HG02588 (cell line): Measurements from ENCODE around the gene HIPK2.

Experiments used
- ATAC-seq: cut with Tn5 transposase; IDR thresholded peaks from one replicate; pipeline ENCODE4 v1.9.1; 2021; ENCODE audit warnings: mild to moderate bottlenecking, moderate library complexity; ENCODE audit not compliant: unreplicated experiment

Gene HIPK2

DNA sequence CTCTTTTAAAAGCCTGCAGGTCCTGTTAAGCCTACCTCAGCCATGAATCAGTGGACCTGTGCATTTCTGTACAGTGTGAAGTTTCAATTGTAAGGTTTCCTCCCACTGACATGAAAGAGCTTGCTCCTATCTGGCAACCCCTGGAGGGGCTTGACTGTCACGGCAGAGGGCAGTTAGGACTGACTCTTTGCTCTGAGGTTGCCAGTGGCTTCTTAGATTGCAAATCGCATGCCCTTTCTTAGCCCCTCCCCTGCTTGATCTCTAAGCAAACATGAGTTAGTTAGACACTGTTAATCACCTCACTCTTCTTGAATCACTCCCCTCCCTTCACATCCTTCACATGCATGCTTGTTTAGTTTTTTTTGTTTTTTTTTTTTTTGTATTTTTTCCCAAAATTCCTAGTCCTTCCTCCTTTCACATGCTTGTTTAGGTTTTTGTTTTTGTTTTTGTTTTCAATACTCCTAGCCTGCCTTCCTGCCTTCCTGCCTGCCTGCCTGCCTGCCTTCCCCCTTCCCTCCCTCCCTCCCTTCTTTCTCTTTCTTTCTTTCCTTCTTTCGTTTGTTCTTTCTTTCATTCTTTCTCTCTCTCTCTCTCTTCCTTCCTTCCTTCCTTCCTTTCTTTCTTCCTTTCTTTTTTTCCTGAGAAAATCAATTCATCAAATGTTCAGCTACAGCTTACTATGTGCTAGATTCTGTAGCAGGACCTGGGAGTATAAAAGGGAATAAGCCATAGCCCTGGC is 6.0 kb upstream of the HIPK2 start:
- no peak for ATAC-seq

DNA sequence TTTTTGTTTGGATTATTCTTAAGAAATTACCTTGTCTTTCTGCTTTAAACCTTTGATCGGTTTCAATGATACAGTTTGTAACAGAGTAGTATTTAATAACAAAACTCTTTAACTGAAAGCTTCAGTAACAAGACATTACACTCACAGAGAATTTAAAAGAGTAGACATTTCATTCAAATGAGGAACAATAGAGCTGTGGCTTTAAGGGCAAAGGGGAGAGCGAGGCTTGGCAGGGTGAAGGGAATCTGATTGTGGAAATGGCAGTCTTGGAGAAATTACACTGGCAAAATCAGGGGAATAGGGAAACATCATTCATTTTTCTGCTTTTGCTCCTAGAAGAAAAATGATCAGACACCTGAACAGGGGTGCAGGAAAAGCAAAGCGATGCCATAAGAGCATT is 5.1 kb upstream of the HIPK2 start:
- ATAC-seq: no peak

- peak; percentile 17 for ATAC-seq
These were observed 486 bp downstream of the HIPK2 start for GRCh38 chr7:139777133-139777891.

- no peak for ATAC-seq
These were observed 1.2 kb downstream of the HIPK2 start for GRCh38 chr7:139776486-139777132.

GRCh38 chr7:139775829-139776266 is 1.9 kb downstream of the HIPK2 start:
- no peak for ATAC-seq

GRCh38 chr7:139774376-139774775 is 3.4 kb downstream of the HIPK2 start:
- no peak for ATAC-seq

GRCh38 chr7:139773371-139773770 is 4.4 kb downstream of the HIPK2 start:
- no peak for ATAC-seq

- ATAC-seq: no peak
These were observed 4.9 kb downstream of the HIPK2 start for GRCh38 chr7:139772873-139773272.

GRCh38 chr7:139772115-139772514 is 5.7 kb downstream of the HIPK2 start:
- ATAC-seq: no peak

DNA sequence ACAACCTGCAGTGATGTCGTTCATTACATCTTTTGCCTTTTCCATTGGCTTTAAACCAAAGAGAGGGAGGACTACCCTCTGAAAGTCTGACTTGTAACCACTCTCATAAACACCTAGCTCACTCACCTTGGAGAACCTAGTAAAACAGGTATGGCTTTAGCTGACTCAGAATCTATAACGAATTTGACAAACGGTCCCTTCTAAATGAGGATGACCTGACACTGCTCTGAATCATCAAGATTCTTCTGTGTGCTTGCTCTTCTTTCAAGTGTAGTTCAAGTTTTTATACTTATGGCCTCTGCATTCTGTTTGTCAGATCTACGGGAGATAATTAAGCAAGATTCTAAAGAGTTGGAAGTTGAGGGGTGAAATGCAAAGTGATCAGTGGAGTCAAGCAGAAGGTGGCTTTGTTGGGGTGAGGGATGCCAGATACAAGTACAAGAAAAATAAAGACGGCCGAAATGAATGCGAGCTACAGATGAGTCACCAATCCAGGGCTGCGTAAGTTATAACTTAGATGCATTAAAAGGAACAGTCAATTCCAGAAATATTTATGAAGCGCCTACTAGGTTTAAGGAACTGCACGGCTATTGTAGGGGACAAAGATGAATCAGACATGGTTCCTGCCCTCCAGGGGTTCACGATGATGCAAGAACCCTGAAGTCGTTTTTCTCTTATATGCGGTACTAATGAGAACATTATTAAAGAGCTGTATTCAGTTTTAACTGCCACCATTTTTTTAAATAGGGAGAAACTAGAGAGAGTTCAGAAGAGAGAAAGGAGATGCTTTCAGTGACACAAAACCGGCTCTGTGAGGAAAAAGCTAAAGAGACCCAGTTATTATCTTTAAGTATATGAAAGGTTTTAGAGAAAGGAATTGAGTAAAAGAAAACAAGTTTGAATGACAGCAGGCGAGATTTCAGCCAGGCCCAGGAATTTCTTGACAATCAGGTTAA is 6.5 kb downstream of the HIPK2 start:
- no peak for ATAC-seq

- ATAC-seq: no peak
These were observed 8.0 kb downstream of the HIPK2 start for GRCh38 chr7:139769761-139770160.

GRCh38 chr7:139769066-139769465 is 8.7 kb downstream of the HIPK2 start:
- ATAC-seq: no peak

GRCh38 chr7:139768249-139768824 is 9.5 kb downstream of the HIPK2 start:
- ATAC-seq: no peak

- ATAC-seq: peak; percentile 79
These were observed 10.2 kb downstream of the HIPK2 start for GRCh38 chr7:139767561-139767982.

GRCh38 chr7:139765143-139765542 is 12.7 kb downstream of the HIPK2 start:
- no peak for ATAC-seq

DNA sequence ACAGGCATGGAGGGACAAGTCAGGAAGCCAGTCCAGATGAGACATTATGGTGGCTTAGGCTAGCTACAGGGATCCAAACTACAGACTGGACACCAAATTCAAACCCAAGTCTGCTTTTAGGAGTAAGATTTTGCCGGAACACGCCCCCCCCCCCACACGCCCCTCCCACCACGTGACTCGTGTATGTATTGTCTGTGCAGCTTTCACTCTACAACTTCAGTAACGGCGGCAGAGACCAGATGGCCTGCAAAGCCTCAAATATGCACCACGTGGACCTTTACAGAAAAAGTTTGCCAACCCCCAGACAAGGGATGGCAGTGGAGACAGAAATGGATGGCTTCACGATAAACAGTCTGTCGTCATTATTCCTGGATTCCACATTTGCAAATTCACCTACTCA is 14.5 kb downstream of the HIPK2 start:
- ATAC-seq: no peak

GRCh38 chr7:139762886-139763285 is 14.9 kb downstream of the HIPK2 start:
- no peak for ATAC-seq

DNA sequence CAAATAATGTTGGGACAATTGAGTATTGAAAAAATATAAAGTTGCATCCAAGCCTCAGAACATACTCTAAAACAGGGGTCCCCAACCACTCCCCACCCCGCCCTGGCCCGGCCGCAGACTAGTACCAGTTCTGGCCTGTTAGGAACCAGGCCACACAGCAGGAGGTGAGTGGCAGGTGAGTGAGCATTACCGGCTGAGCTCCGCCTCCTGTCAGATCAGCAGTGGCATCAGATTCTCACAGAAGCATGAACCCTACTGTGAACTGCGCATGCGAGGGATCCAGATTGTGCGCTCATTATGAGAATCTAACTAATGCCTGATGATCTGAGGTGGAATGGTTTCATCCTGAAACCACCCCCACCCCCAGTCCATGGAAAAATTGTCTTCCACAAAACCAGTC is 19.4 kb downstream of the HIPK2 start:
- ATAC-seq: no peak

GRCh38 chr7:139757968-139758367 is 19.8 kb downstream of the HIPK2 start:
- no peak for ATAC-seq

- ATAC-seq: no peak
These were observed 24.1 kb downstream of the HIPK2 start for GRCh38 chr7:139753693-139754111.
